Ovary (tissue), 10 donors: Measurements from ENCODE around the gene LRRC26. TPM values are rescaled to one million over a fixed set of nuclear protein-coding genes. Genes with fewer than 3 reads are reported as not detected.

ENCODE experiments used
- DNase-seq, 5 donors: peaks; one replicate each; pipeline ENCODE4 v3.0.0-alpha.2; 2019 to 2020
- H3K27ac ChIP-seq, 2 donors: fragments of 200-600 bp; one replicate each; pipeline versions ENCODE4 v1.5.1 to v1.8.0; 2019 to 2022
- H3K27me3 ChIP-seq: fragments of 200-600 bp; one replicate; pipeline ENCODE4 v1.8.0; 2022
- H3K36me3 ChIP-seq: fragments of 200-600 bp; sonication (generic); one replicate; pipeline ENCODE4 v1.5.1; 2019
- H3K4me1 ChIP-seq: one replicate; pipeline ENCODE4 v1.8.1; 2013; ENCODE audit warnings: mild to moderate bottlenecking, moderate library complexity; ENCODE audit not compliant: insufficient read depth
- H3K4me3 ChIP-seq: fragments of 200-600 bp; sonication (generic); one replicate; pipeline ENCODE4 v1.5.1; 2017
- H3K9me3 ChIP-seq, 2 donors: fragments of 200-600 bp in 1 of 2; sonication (generic) in 1 of 2; one replicate each; pipeline versions ENCODE4 v1.5.1 to v1.8.1; 2013 to 2019; ENCODE audit warnings: mild to moderate bottlenecking in 1 of 2, moderate library complexity in 1 of 2
- EP300 ChIP-seq: sonication (generic); formaldehyde crosslinking; IDR thresholded peaks from one replicate; pipeline ENCODE4 v1.6.1; 2017; ENCODE audit warnings: antibody characterized with exemption
- POLR2A ChIP-seq: fragments of 450-650 bp; IDR thresholded peaks from one replicate; pipeline ENCODE4 v1.6.1; 2017; ENCODE audit warnings: antibody characterized with exemption, mild to moderate bottlenecking, moderate library complexity
- WGBS, 3 donors: extraction: QIAGEN DNeasy Blood & Tissue Kit in 1 of 3; methylation state at CpG; one replicate each; pipeline versions ENCODE4 v1.1.5 to v1.1.7; 2013 to 2017; 5-methylcytosine and 5-hydroxymethylcytosine counted together
- intact Hi-C, 4 donors: fragments of 100-400 bp; cut with DNase I; formaldehyde crosslinking; loops; one replicate each; pipeline versions ENCODE4 v1.11.0 to v1.15.1; 2022 to 2023
- long read RNA-seq, 3 donors: library from polyadenylated mRNA in 2 of 3; unstranded in 2 of 3; transcript quantifications; one replicate each; pipeline ENCODE4 v2.0.0 and lab custom pipeline, GENCODE V29; 2021 to 2026
- polyA plus RNA-seq, 2 donors: library from polyadenylated mRNA; stranded (reverse); fragments of 200-250 nt in 1 of 2; fragments of 350-450 nt in 1 of 2; fragmentation: Illumina TruSeq in 1 of 2; extraction: RNeasy Lipid Tissue Mini Kit (QIAGEN cat#74804) in 1 of 2; gene quantifications; one replicate each; pipeline ENCODE4 v1.2.3, GENCODE V29; 2013 to 2014
- total RNA-seq, 7 donors: library from RNA; depleted of rRNA in 2 of 7; stranded (reverse); fragments of >200 nt in 2 of 7; fragmentation: NEBNext Ultra II Directional in 3 of 7; extraction: Animal tissue kit (Norgen Biotek cat#: 25700) in 3 of 7; gene quantifications; one replicate each; pipeline versions ENCODE4 v1.1.0 to v1.2.4, GENCODE V29; 2016 to 2023
- TF ChIP-seq, protein P1 (sequence below), 3 donors: fragments of 450-650 bp in 2 of 3; fragments of 200-600 bp in 1 of 3; IDR thresholded peaks; one replicate each; pipeline versions ENCODE4 v1.5.1 to v1.8.0; 2016 to 2022; ENCODE audit warnings: antibody characterized with exemption in 3 of 3, mild to moderate bottlenecking in 1 of 3
- donor health status: DM: no; HTN: no; CAD: no; lungs with moderate emphysema.
- donor health status: DM: no; HTN: no; CAD: no.
- donor health status: Bipolar disorder and iron deficiency.
- donor health status: DM: yes; HTN: yes; CAD: no.
- donor health status: DM: no; HTN: no; CAD: no.
- donor health status: DM: yes; HTN: yes; CAD: no.

Gene LRRC26, protein sequence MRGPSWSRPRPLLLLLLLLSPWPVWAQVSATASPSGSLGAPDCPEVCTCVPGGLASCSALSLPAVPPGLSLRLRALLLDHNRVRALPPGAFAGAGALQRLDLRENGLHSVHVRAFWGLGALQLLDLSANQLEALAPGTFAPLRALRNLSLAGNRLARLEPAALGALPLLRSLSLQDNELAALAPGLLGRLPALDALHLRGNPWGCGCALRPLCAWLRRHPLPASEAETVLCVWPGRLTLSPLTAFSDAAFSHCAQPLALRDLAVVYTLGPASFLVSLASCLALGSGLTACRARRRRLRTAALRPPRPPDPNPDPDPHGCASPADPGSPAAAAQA
- total RNA-seq: 1 to 10 TPM in 1 of 7 donors, under 1 TPM in 1, not detected in 5; 0.23 to 3.0 TPM
- polyA plus RNA-seq: not detected
- long read RNA-seq, donor 1: 0 reads
- long read RNA-seq, donor 2, partial matches to known transcripts: 0 of 2 reads
- long read RNA-seq, donor 2, other reads (novel, unspliced or antisense): 0 of 2 reads
- long read RNA-seq, donor 3: 0 reads

GRCh38 chr9:137169896-137170358, at the start of gene LRRC26:
Gene LRRC26, minus strand, starts transcription at chr9:137170051. Its CDS starts 108 bp downstream, at chr9:137169943.
- no peak for DNase-seq
- H3K27me3 ChIP-seq: peaks cover 21% of the 10 kb centered on the region
- no peaks in the 10 kb centered on the region for H3K9me3 ChIP-seq
- intact Hi-C loops: no loop called here
- H3K4me1 ChIP-seq: peaks cover 14% of the 10 kb centered on the region
- H3K36me3 ChIP-seq: no peaks in the 10 kb centered on the region
- H3K4me3 ChIP-seq: peak within 1 kb of the TSS; percentile 18
- H3K27ac ChIP-seq: no peak within 1 kb of the TSS
- WGBS, 3 donors: 4 to 9% (median 5%) methylated on average over 36 to 41 of the region's 41 CpGs
- TF ChIP-seq, protein P1, sequence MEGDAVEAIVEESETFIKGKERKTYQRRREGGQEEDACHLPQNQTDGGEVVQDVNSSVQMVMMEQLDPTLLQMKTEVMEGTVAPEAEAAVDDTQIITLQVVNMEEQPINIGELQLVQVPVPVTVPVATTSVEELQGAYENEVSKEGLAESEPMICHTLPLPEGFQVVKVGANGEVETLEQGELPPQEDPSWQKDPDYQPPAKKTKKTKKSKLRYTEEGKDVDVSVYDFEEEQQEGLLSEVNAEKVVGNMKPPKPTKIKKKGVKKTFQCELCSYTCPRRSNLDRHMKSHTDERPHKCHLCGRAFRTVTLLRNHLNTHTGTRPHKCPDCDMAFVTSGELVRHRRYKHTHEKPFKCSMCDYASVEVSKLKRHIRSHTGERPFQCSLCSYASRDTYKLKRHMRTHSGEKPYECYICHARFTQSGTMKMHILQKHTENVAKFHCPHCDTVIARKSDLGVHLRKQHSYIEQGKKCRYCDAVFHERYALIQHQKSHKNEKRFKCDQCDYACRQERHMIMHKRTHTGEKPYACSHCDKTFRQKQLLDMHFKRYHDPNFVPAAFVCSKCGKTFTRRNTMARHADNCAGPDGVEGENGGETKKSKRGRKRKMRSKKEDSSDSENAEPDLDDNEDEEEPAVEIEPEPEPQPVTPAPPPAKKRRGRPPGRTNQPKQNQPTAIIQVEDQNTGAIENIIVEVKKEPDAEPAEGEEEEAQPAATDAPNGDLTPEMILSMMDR (IDR thresholded peaks at IDR 0.05): no peak

DNA sequence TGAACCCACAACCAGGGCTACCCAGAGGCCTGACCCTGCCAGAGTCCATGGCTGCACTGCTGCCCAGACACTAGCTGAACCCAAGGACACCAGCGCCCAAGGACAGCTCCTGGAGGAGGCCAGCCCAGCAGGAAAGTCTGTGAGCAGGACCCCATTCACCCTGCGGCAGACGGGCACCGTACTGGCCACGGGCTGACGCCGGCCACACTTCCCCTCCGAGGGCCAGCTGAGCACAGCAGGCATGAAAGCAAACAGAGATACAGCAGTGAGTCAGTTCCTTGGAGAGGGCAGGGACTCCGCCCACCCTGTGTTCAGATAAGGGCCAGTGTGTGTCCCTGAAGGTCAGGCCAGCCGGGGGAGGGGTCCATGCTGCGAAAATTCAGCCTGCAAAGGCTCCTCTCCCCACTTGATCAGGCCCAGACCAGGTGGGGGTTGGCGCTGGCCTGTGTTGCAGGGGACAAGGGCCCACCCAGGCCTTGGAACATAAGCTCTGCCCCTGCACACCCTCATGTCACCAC, 49.0 kb upstream of the LRRC26 start:
- Histone ChIP-seq H3K4me3 (no peak overlapping the region), H3K27ac (no peak overlapping the region), H3K4me1 (peaks cover 11% of the 10 kb centered on the region), H3K27me3 (no peaks in the 10 kb centered on the region), H3K9me3 (no peaks in the 10 kb centered on the region), H3K36me3 (no peaks in the 10 kb centered on the region)
- WGBS, 3 donors: 25 to 35% (median 28%) methylated on average over 12 of the region's 12 CpGs
- no peak for DNase-seq
- intact Hi-C loops: no loop called here
- TF ChIP-seq EP300 (no peak), POLR2A (no peak)
- TF ChIP-seq, protein P1 (IDR thresholded peaks at IDR 0.05): no peak

DNA sequence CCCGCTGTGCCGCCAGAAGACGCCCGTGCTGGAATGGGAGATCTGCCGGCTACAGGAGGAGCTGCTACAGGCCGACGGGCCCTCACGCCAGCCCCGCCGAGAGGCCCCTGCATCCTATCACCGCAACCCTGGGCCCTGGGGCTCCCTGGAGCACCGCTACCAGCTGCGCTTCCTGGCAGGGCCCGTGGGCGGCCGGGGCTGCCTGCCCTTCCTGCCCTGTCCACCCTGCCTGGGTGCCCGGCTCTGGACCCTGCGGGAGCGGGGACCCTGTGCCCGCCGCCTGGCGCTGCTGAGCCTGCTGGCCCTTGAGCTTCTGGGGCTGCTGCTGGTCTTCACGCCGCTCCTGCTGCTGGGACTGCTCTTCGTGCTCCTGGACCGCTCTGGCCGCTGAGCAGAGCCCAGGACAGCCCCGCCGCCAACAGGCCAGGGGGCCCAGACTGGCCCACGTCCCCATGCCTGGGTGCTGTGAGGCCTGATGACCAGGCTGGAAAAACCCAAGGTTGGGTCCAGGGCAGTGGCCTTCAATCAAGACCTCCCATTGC, 48.4 kb upstream of the LRRC26 start:
- 81 to 92% (median 90%) methylated on average over 20 to 30 of the region's 30 CpGs for WGBS, 3 donors
- Histone ChIP-seq H3K9me3 (no peaks in the 10 kb centered on the region), H3K36me3 (no peaks in the 10 kb centered on the region), H3K4me1 (peaks cover 11% of the 10 kb centered on the region), H3K4me3 (no peak overlapping the region), H3K27ac (no peak overlapping the region), H3K27me3 (no peaks in the 10 kb centered on the region)
- TF ChIP-seq EP300: no peak
- no peak for TF ChIP-seq POLR2A
- TF ChIP-seq, protein P1 (IDR thresholded peaks at IDR 0.05): no peak
- DNase-seq: no peak
- intact Hi-C loops: no loop called here

GRCh38 chr9:137217276-137218211, 47.7 kb upstream of the LRRC26 start:
- Histone ChIP-seq H3K9me3 (no peaks in the 10 kb centered on the region), H3K27me3 (no peaks in the 10 kb centered on the region), H3K4me3 (peak overlapping the region; percentile 14), H3K4me1 (peaks cover 6% of the 10 kb centered on the region), H3K27ac (no peak overlapping the region), H3K36me3 (no peaks in the 10 kb centered on the region)
- intact Hi-C loops: no loop called here
- DNase-seq: peak in 3 of 5 donors; percentile 51 to 72 (median 59)
- no peak for TF ChIP-seq POLR2A
- TF ChIP-seq, protein P1 (IDR thresholded peaks at IDR 0.05): no peak
- no peak for TF ChIP-seq EP300
- WGBS, 3 donors: 40 to 66% (median 46%) methylated on average over 16 to 36 of the region's 36 CpGs
